ENCODE results near the gene INS. TPM values are rescaled to one million over a fixed set of nuclear protein-coding genes. Genes with fewer than 3 reads are reported as not detected.
A peak's percentile ranks its signal among the peaks of the same experiment; 100 is the strongest.

The INS gene
- total and polyA plus RNA-seq, 2 of the 13 experiments (the other 11 are each of a cell fraction or from before 2014, with no cell fraction given), result not detected

GRCh38 chr11:2131371-2132236 lies 29.4 kb downstream of the INS start (continued):
- no peak for TF ChIP-seq ZNF276 (CRISPR knock-in tag; IDR thresholded peaks at IDR 0.05; ENCODE audit: low read depth)
- TF ChIP-seq ZNF660 (CRISPR knock-in tag; IDR thresholded peaks at IDR 0.05; ENCODE audit: borderline replicate concordance, low read depth), result no peak
- TF ChIP-seq BCL3 (CRISPR knock-in tag; IDR thresholded peaks at IDR 0.05), result no peak
- TF ChIP-seq AGO2 (optimal IDR thresholded peaks at IDR 0.05; ENCODE audit: low read depth, low read length), result peak; percentile 99
- peak; percentile 95 for TF ChIP-seq ZNF572 (CRISPR knock-in tag; IDR thresholded peaks at IDR 0.05)
- TF ChIP-seq ZNF180 (CRISPR knock-in tag; IDR thresholded peaks at IDR 0.05; ENCODE audit: borderline replicate concordance, low read depth), result no peak
- 0 out of 2 replicates have a peak, but pooled peaks have one; percentile 82 for TF ChIP-seq TIGD3 (CRISPR knock-in tag; IDR thresholded peaks at IDR 0.05; ENCODE audit: borderline replicate concordance)
- TF ChIP-seq SALL1 (CRISPR knock-in tag; IDR thresholded peaks at IDR 0.05), result peak; percentile 74; the same call in 1 of the 2 replicates
- no peak for TF ChIP-seq GABPA (IDR thresholded peaks at IDR 0.05; ENCODE audit: low read depth, low read length)
- no peak for TF ChIP-seq GABPA (CRISPR knock-in tag; IDR thresholded peaks at IDR 0.05; ENCODE audit: low read depth)
- 0 out of 2 replicates have a peak, but pooled peaks have one; percentile 31 for TF ChIP-seq ZNF878 (CRISPR knock-in tag; IDR thresholded peaks at IDR 0.05)
- TF ChIP-seq JDP2 (CRISPR knock-in tag; IDR thresholded peaks at IDR 0.05; ENCODE audit: borderline replicate concordance), result no peak; the same call in 1 of the 2 replicates
- peak; percentile 96 for TF ChIP-seq ZNF749 (CRISPR knock-in tag; IDR thresholded peaks at IDR 0.05; ENCODE audit: borderline replicate concordance)
- TF ChIP-seq, protein P1, sequence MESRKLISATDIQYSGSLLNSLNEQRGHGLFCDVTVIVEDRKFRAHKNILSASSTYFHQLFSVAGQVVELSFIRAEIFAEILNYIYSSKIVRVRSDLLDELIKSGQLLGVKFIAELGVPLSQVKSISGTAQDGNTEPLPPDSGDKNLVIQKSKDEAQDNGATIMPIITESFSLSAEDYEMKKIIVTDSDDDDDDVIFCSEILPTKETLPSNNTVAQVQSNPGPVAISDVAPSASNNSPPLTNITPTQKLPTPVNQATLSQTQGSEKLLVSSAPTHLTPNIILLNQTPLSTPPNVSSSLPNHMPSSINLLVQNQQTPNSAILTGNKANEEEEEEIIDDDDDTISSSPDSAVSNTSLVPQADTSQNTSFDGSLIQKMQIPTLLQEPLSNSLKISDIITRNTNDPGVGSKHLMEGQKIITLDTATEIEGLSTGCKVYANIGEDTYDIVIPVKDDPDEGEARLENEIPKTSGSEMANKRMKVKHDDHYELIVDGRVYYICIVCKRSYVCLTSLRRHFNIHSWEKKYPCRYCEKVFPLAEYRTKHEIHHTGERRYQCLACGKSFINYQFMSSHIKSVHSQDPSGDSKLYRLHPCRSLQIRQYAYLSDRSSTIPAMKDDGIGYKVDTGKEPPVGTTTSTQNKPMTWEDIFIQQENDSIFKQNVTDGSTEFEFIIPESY (CRISPR knock-in tag; IDR thresholded peaks at IDR 0.05), result no peak
- no peak for TF ChIP-seq ZNF501 (CRISPR knock-in tag; IDR thresholded peaks at IDR 0.05)
- peak; percentile 73 for TF ChIP-seq ZNF619 (CRISPR knock-in tag; IDR thresholded peaks at IDR 0.05)
- no peak for TF ChIP-seq ZNF256 (CRISPR knock-in tag; conservative IDR thresholded peaks at IDR 0.05)
- TF ChIP-seq, protein P2, sequence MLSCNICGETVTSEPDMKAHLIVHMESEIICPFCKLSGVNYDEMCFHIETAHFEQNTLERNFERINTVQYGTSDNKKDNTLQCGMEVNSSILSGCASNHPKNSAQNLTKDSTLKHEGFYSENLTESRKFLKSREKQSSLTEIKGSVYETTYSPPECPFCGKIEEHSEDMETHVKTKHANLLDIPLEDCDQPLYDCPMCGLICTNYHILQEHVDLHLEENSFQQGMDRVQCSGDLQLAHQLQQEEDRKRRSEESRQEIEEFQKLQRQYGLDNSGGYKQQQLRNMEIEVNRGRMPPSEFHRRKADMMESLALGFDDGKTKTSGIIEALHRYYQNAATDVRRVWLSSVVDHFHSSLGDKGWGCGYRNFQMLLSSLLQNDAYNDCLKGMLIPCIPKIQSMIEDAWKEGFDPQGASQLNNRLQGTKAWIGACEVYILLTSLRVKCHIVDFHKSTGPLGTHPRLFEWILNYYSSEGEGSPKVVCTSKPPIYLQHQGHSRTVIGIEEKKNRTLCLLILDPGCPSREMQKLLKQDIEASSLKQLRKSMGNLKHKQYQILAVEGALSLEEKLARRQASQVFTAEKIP (CRISPR knock-in tag; IDR thresholded peaks at IDR 0.05; ENCODE audit: borderline replicate concordance), result no peak
- no peak for TF ChIP-seq U2AF1 (optimal IDR thresholded peaks at IDR 0.05; ENCODE audit: low read depth, low read length)
- TF ChIP-seq MATR3 (CRISPR knock-in tag; IDR thresholded peaks at IDR 0.05), result no peak

Data from HepG2 (cell line).